ENCODE measurements around the gene PTGS2. TPM values are rescaled to one million over a fixed set of nuclear protein-coding genes. Genes with fewer than 3 reads are reported as not detected.

Gene PTGS2
- total RNA-seq, 1 experiment from 2014 or later = 29.4 TPM

Other genes with a start within 250 kb of the PTGS2 start
- gene PDC, start 219.3 kb downstream of the PTGS2 start, total RNA-seq (2014; rRNA removed; shearing (Covaris generic)) = not detected in 2 replicates
- gene PLA2G4A, start 148.5 kb upstream of the PTGS2 start, total RNA-seq (2014; rRNA removed; shearing (Covaris generic)) = 5.6 and 10.2 TPM in 2 replicates